ENCODE results near the gene GGTLC1. TPM values are rescaled to one million over a fixed set of nuclear protein-coding genes. Genes with fewer than 3 reads are reported as not detected.

Gene GGTLC1
- total and polyA plus RNA-seq, 8 donors: not detected

- no peaks in the 10 kb centered on the region for H3K9me3 ChIP-seq
- no peak overlapping the region for H3K4me3 ChIP-seq
- no peak for DNase-seq
- TF ChIP-seq POLR2A (IDR thresholded peaks at IDR 0.05) (no peak), CTCF (IDR thresholded peaks at IDR 0.05) (no peak), POLR2AphosphoS5 (IDR thresholded peaks at IDR 0.05) (no peak), EP300 (IDR thresholded peaks at IDR 0.05) (no peak)
- no peak overlapping the region for H3K27ac ChIP-seq
- H3K36me3 ChIP-seq: no peaks in the 10 kb centered on the region
- H3K4me1 ChIP-seq: no peaks in the 10 kb centered on the region
- intact Hi-C loops (cut with DNase I; ENCODE audit: low total_unique reads): no loop called here
- H3K27me3 ChIP-seq: peaks cover 0 to 6% (median 0%) of the 10 kb centered on the region in 3 donors
Measured at GRCh38 chr20:23939641-23940040, 48.9 kb downstream of the GGTLC1 start.

GRCh38 chr20:23939063-23939462 lies 49.5 kb downstream of the GGTLC1 start:
- Histone ChIP-seq H3K4me3 (no peak overlapping the region), H3K27ac (no peak overlapping the region), H3K36me3 (no peaks in the 10 kb centered on the region), H3K9me3 (no peaks in the 10 kb centered on the region), H3K27me3 (peaks cover 0 to 6% (median 0%) of the 10 kb centered on the region in 3 donors), H3K4me1 (no peaks in the 10 kb centered on the region)
- DNase-seq: no peak
- TF ChIP-seq POLR2AphosphoS5 (IDR thresholded peaks at IDR 0.05) (no peak), POLR2A (IDR thresholded peaks at IDR 0.05) (no peak), CTCF (IDR thresholded peaks at IDR 0.05) (no peak), EP300 (IDR thresholded peaks at IDR 0.05) (no peak)
- 29 to 69% (median 39%) methylated on average over 2 of the region's 2 CpGs for WGBS, 5 donors
- intact Hi-C loops (cut with DNase I; ENCODE audit: low total_unique reads): no loop called here

GRCh38 chr20:23938118-23938438 lies 50.5 kb downstream of the GGTLC1 start:
- Histone ChIP-seq H3K9me3 (no peaks in the 10 kb centered on the region), H3K27ac (no peak overlapping the region), H3K4me1 (no peaks in the 10 kb centered on the region), H3K4me3 (no peak overlapping the region), H3K36me3 (no peaks in the 10 kb centered on the region), H3K27me3 (peaks cover 0 to 6% (median 0%) of the 10 kb centered on the region in 3 donors)
- intact Hi-C loops (cut with DNase I; ENCODE audit: low total_unique reads): no loop called here
- TF ChIP-seq EP300 (IDR thresholded peaks at IDR 0.05): no peak
- TF ChIP-seq POLR2AphosphoS5 (IDR thresholded peaks at IDR 0.05): no peak
- TF ChIP-seq CTCF (IDR thresholded peaks at IDR 0.05): no peak
- TF ChIP-seq POLR2A (IDR thresholded peaks at IDR 0.05): no peak
- WGBS, 5 donors: 74 to 95% (median 80%) methylated on average over 1 to 2 of the region's 2 CpGs
- no peak for DNase-seq

GRCh38 chr20:23937303-23938117 lies 51.1 kb downstream of the GGTLC1 start:
- DNase-seq: peak; percentile 54 to 88
- Histone ChIP-seq H3K4me1 (no peaks in the 10 kb centered on the region), H3K9me3 (no peaks in the 10 kb centered on the region), H3K36me3 (no peaks in the 10 kb centered on the region), H3K27me3 (peaks cover 0 to 6% (median 0%) of the 10 kb centered on the region in 3 donors), H3K27ac (no peak overlapping the region), H3K4me3 (no peak overlapping the region)
- intact Hi-C loops (cut with DNase I; ENCODE audit: low total_unique reads): no loop called here
- 0 to 4% (median 0%) methylated on average over 3 of the region's 3 CpGs for WGBS, 5 donors
- TF ChIP-seq CTCF (IDR thresholded peaks at IDR 0.05) (peak in 5 of 7 experiments; percentile 64 to 83 (median 76)), EP300 (IDR thresholded peaks at IDR 0.05) (no peak)

Small RNA genes lying within 50 kb of the gene (small RNA-seq; reads per million reads assigned to genes)
- gene AL133466.1: 0 reads per million in 4 donors

Other genes with a start within 250 kb of the GGTLC1 start
- gene CST1, start 237.8 kb downstream of the GGTLC1 start, total RNA-seq: not detected
- gene CST1, start 237.8 kb downstream of the GGTLC1 start, polyA plus RNA-seq: under 1 TPM in 1 of 3 donors, not detected in 2; 0.23 TPM
- 1 to 10 TPM in 1 of 5 donors, not detected in 4; 1.3 TPM for gene CST2, start 162.1 kb downstream of the GGTLC1 start, total RNA-seq
- gene CST2, start 162.1 kb downstream of the GGTLC1 start, polyA plus RNA-seq: under 1 TPM in 1 of 3 donors, not detected in 2; 0.58 TPM
- gene CST5, start 109.0 kb downstream of the GGTLC1 start, total RNA-seq: not detected
- 1 to 10 TPM in 1 of 3 donors, not detected in 2; 1.0 TPM for gene CST5, start 109.0 kb downstream of the GGTLC1 start, polyA plus RNA-seq